ENCODE results near the gene RHOT2.

RHOT2 gene

DNA sequence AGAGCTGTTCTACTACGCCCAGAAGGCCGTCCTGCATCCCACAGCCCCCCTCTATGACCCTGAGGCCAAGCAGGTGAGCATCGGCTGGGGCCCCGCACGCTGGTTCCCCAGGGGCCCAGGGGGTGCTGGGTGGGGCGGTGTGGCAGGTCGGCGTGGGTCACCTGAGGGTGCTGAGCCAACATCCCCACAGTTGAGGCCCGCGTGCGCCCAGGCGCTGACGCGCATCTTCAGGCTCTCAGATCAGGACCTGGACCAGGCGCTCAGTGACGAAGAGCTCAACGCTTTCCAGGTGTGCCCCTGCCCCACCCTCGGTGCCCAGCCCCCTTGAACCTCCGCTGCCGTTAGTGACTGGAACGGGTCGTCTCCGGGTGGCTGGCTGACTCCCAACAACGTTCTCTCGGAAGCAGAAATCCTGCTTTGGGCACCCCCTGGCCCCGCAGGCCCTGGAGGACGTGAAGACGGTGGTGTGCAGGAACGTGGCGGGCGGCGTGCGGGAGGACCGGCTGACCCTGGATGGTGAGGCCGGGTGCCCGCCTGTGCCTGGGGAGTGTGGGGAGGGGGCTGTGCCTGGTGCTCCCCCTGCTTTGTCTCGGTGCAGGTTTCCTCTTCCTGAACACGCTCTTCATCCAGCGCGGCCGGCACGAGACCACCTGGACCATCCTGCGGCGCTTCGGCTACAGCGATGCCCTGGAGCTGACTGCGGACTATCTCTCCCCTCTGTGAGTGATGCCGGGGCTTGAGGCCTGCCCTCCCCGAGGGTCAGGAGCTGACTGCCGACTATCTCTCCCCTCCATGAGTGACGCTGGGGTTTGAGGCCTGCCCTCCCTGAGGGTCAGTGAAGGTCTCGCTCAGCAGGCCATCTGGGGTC, 2.8 kb downstream of the RHOT2 start:
- no peak overlapping the region for H3K27ac ChIP-seq
- no peak overlapping the region for H3K4me2 ChIP-seq
- TF ChIP-seq, protein P1, sequence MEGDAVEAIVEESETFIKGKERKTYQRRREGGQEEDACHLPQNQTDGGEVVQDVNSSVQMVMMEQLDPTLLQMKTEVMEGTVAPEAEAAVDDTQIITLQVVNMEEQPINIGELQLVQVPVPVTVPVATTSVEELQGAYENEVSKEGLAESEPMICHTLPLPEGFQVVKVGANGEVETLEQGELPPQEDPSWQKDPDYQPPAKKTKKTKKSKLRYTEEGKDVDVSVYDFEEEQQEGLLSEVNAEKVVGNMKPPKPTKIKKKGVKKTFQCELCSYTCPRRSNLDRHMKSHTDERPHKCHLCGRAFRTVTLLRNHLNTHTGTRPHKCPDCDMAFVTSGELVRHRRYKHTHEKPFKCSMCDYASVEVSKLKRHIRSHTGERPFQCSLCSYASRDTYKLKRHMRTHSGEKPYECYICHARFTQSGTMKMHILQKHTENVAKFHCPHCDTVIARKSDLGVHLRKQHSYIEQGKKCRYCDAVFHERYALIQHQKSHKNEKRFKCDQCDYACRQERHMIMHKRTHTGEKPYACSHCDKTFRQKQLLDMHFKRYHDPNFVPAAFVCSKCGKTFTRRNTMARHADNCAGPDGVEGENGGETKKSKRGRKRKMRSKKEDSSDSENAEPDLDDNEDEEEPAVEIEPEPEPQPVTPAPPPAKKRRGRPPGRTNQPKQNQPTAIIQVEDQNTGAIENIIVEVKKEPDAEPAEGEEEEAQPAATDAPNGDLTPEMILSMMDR (conservative IDR thresholded peaks at IDR 0.05; ENCODE audit: low read depth, low read length): no peak
- no peaks in the 10 kb centered on the region for H4K20me1 ChIP-seq (ENCODE audit: insufficient read depth)
- peaks cover 3% of the 10 kb centered on the region; the same call in 1 of the 2 replicates for H3K36me3 ChIP-seq (ENCODE audit: insufficient read depth)
- H2AFZ ChIP-seq (ENCODE audit: low read depth): no peak overlapping the region
- H3K79me2 ChIP-seq (ENCODE audit: insufficient read depth, low read depth): peaks cover 19% of the 10 kb centered on the region
- no peak overlapping the region for H3K4me3 ChIP-seq (IDR thresholded peaks at IDR 0.05; ENCODE audit: insufficient read depth, low read depth, low read length)
- H3K27me3 ChIP-seq (ENCODE audit: insufficient read depth, low read depth): no peaks in the 10 kb centered on the region
- H3K9ac ChIP-seq: no peak overlapping the region
- H3K4me1 ChIP-seq (ENCODE audit: low read depth, poor library complexity, severe bottlenecking): peaks cover 13% of the 10 kb centered on the region

DNA sequence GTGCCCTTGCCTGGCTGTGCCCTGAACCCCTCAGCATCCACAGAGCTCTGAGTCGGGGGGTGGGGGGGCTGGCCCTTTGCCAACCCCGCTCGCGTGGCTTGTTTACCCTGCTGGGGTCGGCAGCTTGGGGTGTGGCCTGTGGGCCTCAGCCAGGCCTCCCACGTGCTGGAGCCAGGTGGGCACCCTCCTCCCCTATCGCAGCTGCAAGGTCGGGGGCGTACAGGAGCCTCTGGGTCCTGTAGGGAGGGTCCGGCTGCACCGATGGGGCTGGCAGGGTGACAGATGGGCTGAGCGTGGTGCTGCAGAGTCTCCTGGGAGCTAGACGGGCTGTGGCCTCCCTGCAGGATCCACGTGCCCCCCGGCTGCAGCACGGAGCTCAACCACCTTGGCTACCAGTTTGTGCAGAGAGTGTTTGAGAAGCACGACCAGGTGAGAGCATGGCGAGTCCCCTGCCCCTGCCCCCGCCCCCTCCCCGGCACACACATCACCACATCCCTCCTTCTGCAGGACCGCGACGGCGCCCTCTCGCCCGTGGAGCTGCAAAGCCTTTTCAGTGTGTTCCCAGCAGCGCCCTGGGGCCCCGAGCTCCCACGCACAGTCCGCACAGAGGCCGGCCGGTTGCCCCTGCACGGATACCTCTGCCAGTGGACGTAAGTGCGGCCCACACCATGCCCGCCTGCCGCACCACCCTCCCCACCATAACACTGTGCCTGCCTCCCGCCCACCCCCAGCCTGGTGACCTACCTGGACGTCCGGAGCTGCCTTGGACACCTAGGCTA, 3.6 kb downstream of the RHOT2 start:
- no peak overlapping the region for H3K4me2 ChIP-seq
- peaks cover 13% of the 10 kb centered on the region for H3K4me1 ChIP-seq (ENCODE audit: low read depth, poor library complexity, severe bottlenecking)
- TF ChIP-seq, protein P1 (conservative IDR thresholded peaks at IDR 0.05; ENCODE audit: low read depth, low read length): no peak
- no peak overlapping the region for H3K27ac ChIP-seq
- no peak overlapping the region for H3K4me3 ChIP-seq (IDR thresholded peaks at IDR 0.05; ENCODE audit: insufficient read depth, low read depth, low read length)
- H4K20me1 ChIP-seq (ENCODE audit: insufficient read depth): no peaks in the 10 kb centered on the region
- H3K36me3 ChIP-seq (ENCODE audit: insufficient read depth): peaks cover 3% of the 10 kb centered on the region; the same call in 1 of the 2 replicates
- H3K79me2 ChIP-seq (ENCODE audit: insufficient read depth, low read depth): peaks cover 19% of the 10 kb centered on the region
- H2AFZ ChIP-seq (ENCODE audit: low read depth): no peak overlapping the region
- no peaks in the 10 kb centered on the region for H3K27me3 ChIP-seq (ENCODE audit: insufficient read depth, low read depth)
- H3K9ac ChIP-seq: no peak overlapping the region

DNA sequence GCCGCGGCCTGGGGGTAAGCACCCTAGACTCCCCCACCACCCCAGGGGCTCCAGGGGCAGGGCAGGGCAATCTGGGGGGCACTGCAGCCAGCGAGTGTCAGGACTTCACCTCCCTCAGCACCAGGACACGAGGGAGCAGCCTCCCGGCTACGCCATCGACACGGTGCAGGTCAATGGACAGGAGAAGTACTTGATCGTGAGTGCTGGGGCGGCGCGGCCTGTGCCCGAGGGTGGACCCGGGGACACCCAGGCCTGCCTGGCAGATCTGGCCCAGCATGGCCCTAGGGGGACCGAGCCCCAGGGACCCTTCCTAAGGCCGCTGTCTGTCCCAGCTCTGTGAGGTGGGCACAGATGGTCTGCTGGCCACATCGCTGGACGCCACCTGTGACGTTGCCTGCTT, 4.4 kb downstream of the RHOT2 start:
- peaks cover 3% of the 10 kb centered on the region; the same call in 1 of the 2 replicates for H3K36me3 ChIP-seq (ENCODE audit: insufficient read depth)
- H3K4me2 ChIP-seq: no peak overlapping the region
- H3K27ac ChIP-seq: no peak overlapping the region
- H2AFZ ChIP-seq (ENCODE audit: low read depth): no peak overlapping the region
- TF ChIP-seq, protein P1 (conservative IDR thresholded peaks at IDR 0.05; ENCODE audit: low read depth, low read length): no peak
- no peak overlapping the region for H3K4me3 ChIP-seq (IDR thresholded peaks at IDR 0.05; ENCODE audit: insufficient read depth, low read depth, low read length)
- no peaks in the 10 kb centered on the region for H3K27me3 ChIP-seq (ENCODE audit: insufficient read depth, low read depth)
- peaks cover 12% of the 10 kb centered on the region for H3K4me1 ChIP-seq (ENCODE audit: low read depth, poor library complexity, severe bottlenecking)
- peaks cover 19% of the 10 kb centered on the region for H3K79me2 ChIP-seq (ENCODE audit: insufficient read depth, low read depth)
- H4K20me1 ChIP-seq (ENCODE audit: insufficient read depth): no peaks in the 10 kb centered on the region
- no peak overlapping the region for H3K9ac ChIP-seq

DNA sequence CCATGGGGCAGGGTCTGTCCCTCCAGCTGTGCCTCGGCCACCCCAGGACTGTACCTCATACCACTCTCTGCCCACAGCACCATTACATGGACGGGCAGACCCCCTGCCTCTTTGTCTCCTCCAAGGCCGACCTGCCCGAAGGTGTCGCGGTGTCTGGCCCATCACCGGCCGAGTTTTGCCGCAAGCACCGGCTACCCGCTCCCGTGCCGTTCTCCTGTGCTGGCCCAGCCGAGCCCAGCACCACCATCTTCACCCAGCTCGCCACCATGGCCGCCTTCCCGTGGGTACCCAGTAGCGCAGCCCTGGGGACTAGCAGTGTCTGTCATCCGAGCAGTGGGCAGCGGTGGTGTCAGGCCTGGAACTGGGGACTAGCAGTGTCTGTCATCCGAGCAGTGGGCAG, 4.9 kb downstream of the RHOT2 start:
- Histone ChIP-seq H3K27me3 (ENCODE audit: insufficient read depth, low read depth) (no peaks in the 10 kb centered on the region), H3K36me3 (ENCODE audit: insufficient read depth) (peaks cover 3% of the 10 kb centered on the region; the same call in 1 of the 2 replicates), H3K4me1 (ENCODE audit: low read depth, poor library complexity, severe bottlenecking) (peaks cover 8% of the 10 kb centered on the region), H3K9ac (no peak overlapping the region), H3K4me3 (IDR thresholded peaks at IDR 0.05; ENCODE audit: insufficient read depth, low read depth, low read length) (no peak overlapping the region), H4K20me1 (ENCODE audit: insufficient read depth) (no peaks in the 10 kb centered on the region), H3K4me2 (no peak overlapping the region), H3K79me2 (ENCODE audit: insufficient read depth, low read depth) (peaks cover 19% of the 10 kb centered on the region), H2AFZ (ENCODE audit: low read depth) (no peak overlapping the region), H3K27ac (no peak overlapping the region)
- TF ChIP-seq, protein P1 (conservative IDR thresholded peaks at IDR 0.05; ENCODE audit: low read depth, low read length): no peak

Measured in KMS-11 (cell line).